Sigmoid colon (tissue), 7 donors: ENCODE results near the gene CDK4. TPM values are rescaled to one million over a fixed set of nuclear protein-coding genes. Genes with fewer than 3 reads are reported as not detected.
A peak's percentile ranks its signal among the peaks of the same experiment; 100 is the strongest.

Experiments used
- DNase-seq: peaks from one replicate; pipeline ENCODE4 v3.0.0-alpha.2; 2019
- H3K27ac ChIP-seq, 4 donors: fragments of 200-600 bp; sonication (generic); one replicate each; pipeline ENCODE4 v1.5.1; 2016 to 2019; ENCODE audit warnings: mild to moderate bottlenecking in 1 of 4
- H3K27me3 ChIP-seq, 3 donors: fragments of 200-600 bp; sonication (generic); one replicate each; pipeline ENCODE4 v1.5.1; 2019; ENCODE audit warnings: mild to moderate bottlenecking in 1 of 3
- H3K36me3 ChIP-seq, 4 donors: fragments of 200-600 bp; sonication (generic); one replicate each; pipeline ENCODE4 v1.5.1; 2016 to 2019
- H3K4me1 ChIP-seq, 4 donors: fragments of 200-600 bp; sonication (generic); one replicate each; pipeline ENCODE4 v1.5.1; 2017 to 2019
- H3K4me3 ChIP-seq, 4 donors: fragments of 200-600 bp; sonication (generic); one replicate each; pipeline ENCODE4 v1.5.1; 2017 to 2019; ENCODE audit warnings: mild to moderate bottlenecking in 2 of 4, moderate library complexity in 1 of 4
- H3K9me3 ChIP-seq, 4 donors: fragments of 200-600 bp in 3 of 4; sonication (generic) in 3 of 4; one replicate each; pipeline versions ENCODE4 v1.5.1 to v1.6.1; 2013 to 2019
- CTCF ChIP-seq, 4 experiments: fragments of 450-650 bp in 3 of 4; fragments of 200-600 bp in 1 of 4; IDR thresholded peaks; one replicate each; pipeline ENCODE4 v1.5.1; 2016 to 2019; ENCODE audit warnings: antibody characterized with exemption in 4 of 4, mild to moderate bottlenecking in 3 of 4, moderate library complexity in 2 of 4
- EP300 ChIP-seq, 4 donors: sonication (generic); formaldehyde crosslinking; IDR thresholded peaks; one replicate each; pipeline ENCODE4 v1.6.1; 2017; ENCODE audit warnings: antibody characterized with exemption in 4 of 4
- POLR2A ChIP-seq, 2 donors: fragments of 450-650 bp; IDR thresholded peaks; one replicate each; pipeline ENCODE4 v1.6.1; 2016; ENCODE audit warnings: antibody characterized with exemption in 2 of 2, mild to moderate bottlenecking in 2 of 2, moderate library complexity in 2 of 2
- POLR2AphosphoS5 ChIP-seq, 4 donors: sonication (generic); formaldehyde crosslinking; IDR thresholded peaks; one replicate each; pipeline ENCODE4 v1.6.1; 2017; ENCODE audit warnings: antibody characterized with exemption in 4 of 4
- WGBS, 2 donors: extraction: QIAGEN DNeasy Blood & Tissue Kit; methylation state at CpG; one replicate each; pipeline ENCODE4 v1.1.7; 2013; 5-methylcytosine and 5-hydroxymethylcytosine counted together
- intact Hi-C: fragments of 100-400 bp; cut with DNase I; formaldehyde crosslinking; loops from one replicate; pipeline ENCODE4 v1.15.1; 2023
- polyA plus RNA-seq, 3 donors: library from polyadenylated mRNA; stranded (reverse); fragments of 200-250 nt; gene quantifications; one replicate each; pipeline ENCODE4 v1.2.3, GENCODE V29; 2013
- total RNA-seq, 4 donors: library from RNA; depleted of rRNA; stranded (reverse); fragments of >200 nt; gene quantifications; one replicate each; pipeline ENCODE4 v1.1.0, GENCODE V29; 2016
- donor health status: healthy with polysubstance abuse.
- donor health status: Bipolar disorder and iron deficiency.
- donor health status: healthy.

CDK4 gene
- total and polyA plus RNA-seq, 7 donors, result 34.9 to 108 (median 80.8) TPM

DNA sequence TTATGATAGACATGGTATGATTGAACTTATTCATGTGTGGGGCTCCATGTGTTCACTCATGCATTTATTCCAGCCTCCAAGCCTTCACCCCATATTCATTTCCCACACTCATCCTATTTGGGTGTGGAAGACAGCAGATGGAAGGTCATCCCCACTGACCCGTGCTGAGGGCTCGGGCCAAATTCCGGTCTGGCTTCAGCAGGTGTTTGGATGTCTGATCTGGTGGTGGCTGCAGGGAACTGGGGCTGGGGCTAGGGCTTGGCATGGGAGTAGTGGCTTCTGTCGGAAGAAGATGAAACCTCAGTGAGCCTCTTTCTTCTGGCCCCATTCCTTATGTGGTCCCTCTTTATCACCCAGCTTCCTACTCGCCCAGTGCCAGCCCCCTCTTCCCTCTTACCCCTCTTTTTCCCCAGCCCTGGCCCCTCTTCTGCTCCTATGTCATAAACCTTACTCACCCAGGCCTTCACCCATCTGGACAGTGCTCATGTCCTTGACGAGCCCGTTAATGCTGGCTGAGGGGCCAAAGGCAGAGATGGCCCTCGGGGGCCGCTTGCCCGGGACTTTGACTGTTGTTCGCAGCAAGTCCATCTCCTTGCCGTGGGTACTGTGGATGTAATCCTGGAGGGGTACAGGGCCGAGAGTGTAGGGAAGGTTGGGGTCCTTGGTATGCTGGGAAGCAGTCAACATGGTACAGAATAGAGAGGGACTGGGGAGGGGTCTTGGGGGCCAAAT is 21.6 kb downstream of the CDK4 start:
- Histone ChIP-seq H3K4me1 (peaks cover 0 to 23% (median 18%) of the 10 kb centered on the region in 4 donors), H3K4me3 (no peak overlapping the region), H3K27me3 (peaks cover 19 to 72% (median 44%) of the 10 kb centered on the region in 3 donors), H3K27ac (no peak overlapping the region), H3K9me3 (no peaks in the 10 kb centered on the region), H3K36me3 (no peaks in the 10 kb centered on the region)
- no peak for TF ChIP-seq EP300 (IDR thresholded peaks at IDR 0.05)
- no peak for TF ChIP-seq POLR2AphosphoS5 (IDR thresholded peaks at IDR 0.05)
- no peak for TF ChIP-seq POLR2A (IDR thresholded peaks at IDR 0.05)
- TF ChIP-seq CTCF (IDR thresholded peaks at IDR 0.05), result no peak
- DNase-seq, result no peak
- WGBS, 2 donors, result 75 to 84% methylated on average over 13 of the region's 13 CpGs
- intact Hi-C loops, result no loop called here

GRCh38 chr12:57729321-57729844 is 22.7 kb downstream of the CDK4 start:
- Histone ChIP-seq H3K27me3 (peaks cover 10 to 72% (median 42%) of the 10 kb centered on the region in 3 donors), H3K4me3 (no peak overlapping the region), H3K9me3 (no peaks in the 10 kb centered on the region), H3K4me1 (peaks cover 0 to 21% (median 17%) of the 10 kb centered on the region in 4 donors), H3K36me3 (no peaks in the 10 kb centered on the region), H3K27ac (no peak overlapping the region)
- TF ChIP-seq POLR2AphosphoS5 (IDR thresholded peaks at IDR 0.05) (no peak), EP300 (IDR thresholded peaks at IDR 0.05) (no peak)
- intact Hi-C loops, result no loop called here
- WGBS, 2 donors, result 40 to 64% methylated on average over 5 of the region's 5 CpGs
- DNase-seq, result no peak

DNA sequence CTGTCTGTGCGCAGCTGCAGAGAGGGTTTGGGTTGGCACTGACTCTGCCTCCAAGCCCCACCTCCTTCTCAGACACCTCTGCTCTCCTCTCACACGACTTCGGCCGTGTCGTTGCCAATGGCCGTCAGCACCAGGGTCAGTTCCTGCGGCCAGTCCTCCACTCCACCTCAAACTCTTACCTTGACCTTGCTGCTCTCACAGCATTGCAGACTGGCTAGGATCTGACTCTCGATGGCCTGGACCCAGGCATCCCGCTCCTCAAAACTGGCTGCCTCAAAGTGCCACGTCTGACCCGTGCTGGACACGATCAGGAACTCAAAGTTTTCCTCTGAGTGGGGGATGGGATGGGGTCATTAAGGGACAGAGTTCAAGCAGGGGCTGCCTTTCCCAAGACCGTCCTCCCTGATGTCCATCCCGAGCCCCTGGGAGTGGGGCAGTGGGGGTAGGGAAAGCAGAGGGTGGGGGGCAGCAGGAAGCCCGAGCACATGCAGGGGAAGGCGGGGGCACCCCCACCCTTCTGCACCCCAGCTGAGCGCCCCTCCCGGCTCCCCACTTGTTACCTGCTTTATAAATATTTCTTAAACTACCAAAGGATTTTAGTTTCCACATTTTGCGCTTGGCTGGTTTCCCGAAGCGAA is 24.2 kb downstream of the CDK4 start:
- intact Hi-C loops, result no loop called here
- 36 to 68% methylated on average over 21 of the region's 21 CpGs for WGBS, 2 donors
- TF ChIP-seq POLR2A (IDR thresholded peaks at IDR 0.05) (no peak), CTCF (IDR thresholded peaks at IDR 0.05) (no peak), EP300 (IDR thresholded peaks at IDR 0.05) (no peak), POLR2AphosphoS5 (IDR thresholded peaks at IDR 0.05) (no peak)
- Histone ChIP-seq H3K36me3 (no peaks in the 10 kb centered on the region), H3K4me3 (no peak overlapping the region), H3K27me3 (peaks cover 0 to 59% (median 30%) of the 10 kb centered on the region in 3 donors), H3K27ac (no peak overlapping the region), H3K9me3 (no peaks in the 10 kb centered on the region), H3K4me1 (peaks cover 0 to 21% (median 17%) of the 10 kb centered on the region in 4 donors)
- DNase-seq, result no peak

- H3K4me1 ChIP-seq, result peaks cover 0 to 21% (median 17%) of the 10 kb centered on the region in 4 donors
- H3K27ac ChIP-seq, result peak overlapping the region; percentile 8 to 56 (median 32)
- no peak for DNase-seq
- peaks cover 0 to 2% (median 0%) of the 10 kb centered on the region in 4 donors for H3K36me3 ChIP-seq
- 16 to 58% methylated on average over 76 of the region's 76 CpGs for WGBS, 2 donors
- intact Hi-C loops, result no loop called here
- H3K4me3 ChIP-seq, result peak overlapping the region; percentile 35 to 64 (median 52)
- peaks cover 0 to 52% (median 26%) of the 10 kb centered on the region in 3 donors for H3K27me3 ChIP-seq
- no peaks in the 10 kb centered on the region for H3K9me3 ChIP-seq
- TF ChIP-seq EP300 (IDR thresholded peaks at IDR 0.05) (no peak), CTCF (IDR thresholded peaks at IDR 0.05) (peak in 3 of 4 experiments; percentile 26 to 40 (median 27))
Observed at GRCh38 chr12:57726884-57727757, 25.0 kb downstream of the CDK4 start.
